GM19468 (cell line): ENCODE data around the gene PPFIA3.

Experiments
- ATAC-seq: cut with Tn5 transposase; IDR thresholded peaks from one replicate; pipeline ENCODE4 v1.9.1; 2021; ENCODE audit warnings: mild to moderate bottlenecking, moderate library complexity, moderate number of reproducible peaks; ENCODE audit not compliant: unreplicated experiment; ENCODE audit errors: extremely low read depth

The PPFIA3 gene

DNA sequence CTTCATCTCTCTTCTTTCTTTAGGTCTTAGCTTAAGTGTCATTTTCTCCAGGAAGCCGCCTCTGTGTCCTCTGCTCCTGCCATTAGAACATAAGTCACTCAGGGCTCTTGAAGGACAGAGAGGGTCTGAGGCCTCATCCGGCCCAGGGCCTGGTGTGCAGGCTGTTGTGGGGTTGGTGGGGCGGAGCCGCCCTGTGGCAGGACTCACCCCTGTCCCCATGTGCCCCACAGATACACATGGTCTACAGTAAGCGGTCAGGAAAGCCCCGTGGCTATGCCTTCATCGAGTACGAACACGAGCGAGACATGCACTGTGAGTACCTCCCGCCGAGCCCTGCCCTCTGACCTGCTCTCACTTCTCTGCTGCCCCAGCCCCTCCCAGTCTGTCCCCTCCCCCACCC, 18.2 kb upstream of the PPFIA3 start:
- ATAC-seq, result no peak

DNA sequence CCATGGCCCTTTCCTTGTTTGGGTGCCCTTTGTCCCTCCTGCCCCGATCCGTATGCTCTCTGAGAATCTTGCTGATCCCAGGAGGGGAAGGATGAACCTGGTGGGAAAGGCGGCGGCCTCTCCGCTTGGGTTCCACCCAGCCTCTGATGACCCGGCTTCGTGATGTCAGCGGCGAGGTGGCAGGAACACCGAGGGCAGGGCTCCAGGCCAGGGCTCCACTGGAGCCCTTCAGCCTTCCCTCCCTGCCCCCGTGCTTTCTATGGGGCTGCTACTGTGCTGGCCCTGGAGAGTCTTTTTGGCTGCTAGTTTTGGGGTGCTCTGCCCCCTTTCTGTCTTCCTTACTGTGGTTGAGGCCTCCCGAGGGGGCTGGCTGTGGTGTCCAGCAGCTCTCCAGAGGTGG, 17.0 kb upstream of the PPFIA3 start:
- ATAC-seq, result no peak

DNA sequence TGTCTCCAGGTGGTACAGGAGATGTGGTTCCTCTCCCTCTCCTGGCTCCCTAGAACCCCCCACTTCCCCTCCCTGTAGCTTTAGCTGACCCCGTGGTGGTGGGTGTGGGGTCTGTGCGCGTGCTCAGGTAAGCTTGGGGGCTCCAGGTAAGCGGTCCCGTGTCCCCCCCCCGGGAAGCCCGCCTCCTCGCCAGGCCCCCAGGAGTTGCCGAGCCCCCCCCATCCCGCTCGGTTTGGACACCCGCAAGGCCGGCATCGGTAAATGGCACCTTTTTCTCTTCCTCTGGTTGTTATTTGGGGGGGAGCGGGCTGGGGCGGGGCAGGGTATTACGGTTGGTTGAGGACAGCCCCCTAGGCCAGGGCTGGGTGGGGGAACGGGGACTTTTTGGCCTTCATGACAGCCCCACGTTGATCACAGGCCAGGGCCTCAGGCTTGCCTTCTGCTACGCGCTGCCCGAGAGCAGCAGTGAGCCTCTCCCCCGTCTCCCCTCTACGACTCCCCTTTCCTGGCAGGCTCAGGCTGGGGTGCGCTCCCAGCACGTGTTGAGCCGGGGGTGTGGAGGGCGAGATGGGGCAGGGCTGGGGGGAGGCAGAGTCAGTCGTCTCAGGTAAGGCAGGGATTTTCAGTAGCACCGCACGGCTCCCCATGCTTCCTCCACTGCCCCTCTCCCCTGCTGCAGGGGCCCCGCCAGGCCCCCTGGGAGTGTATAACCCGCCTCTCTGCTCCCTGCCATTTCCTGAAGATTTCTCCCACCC, 15.8 kb upstream of the PPFIA3 start:
- no peak for ATAC-seq

DNA sequence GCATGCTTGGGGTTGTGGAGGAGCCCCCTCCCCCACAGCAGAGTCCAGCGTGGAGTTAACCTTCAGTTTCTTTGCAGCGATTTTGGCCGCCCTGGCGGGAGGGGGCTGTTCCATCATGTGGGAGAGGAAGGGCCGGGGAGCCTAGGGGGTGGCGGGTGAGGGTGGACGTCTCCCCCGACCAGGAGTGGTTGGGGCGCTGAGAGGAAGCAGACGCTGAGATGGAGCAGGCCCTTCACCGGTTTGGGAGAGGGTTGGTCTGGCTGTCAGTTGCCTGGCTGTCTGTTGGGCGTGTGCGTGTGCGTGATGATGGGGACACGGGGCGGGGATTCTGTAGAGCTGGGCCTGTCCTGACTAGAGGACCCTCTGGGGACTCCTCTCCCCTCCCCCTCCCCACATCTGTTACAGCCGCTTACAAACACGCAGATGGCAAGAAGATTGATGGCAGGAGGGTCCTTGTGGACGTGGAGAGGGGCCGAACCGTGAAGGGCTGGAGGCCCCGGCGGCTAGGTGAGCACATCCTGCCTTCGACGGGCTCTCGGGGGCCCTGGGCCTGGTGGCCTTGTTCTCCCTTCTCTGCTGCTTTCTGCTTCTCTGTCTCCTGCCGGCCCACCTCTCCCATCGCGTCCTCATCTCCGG, 15.0 kb upstream of the PPFIA3 start:
- no peak for ATAC-seq

DNA sequence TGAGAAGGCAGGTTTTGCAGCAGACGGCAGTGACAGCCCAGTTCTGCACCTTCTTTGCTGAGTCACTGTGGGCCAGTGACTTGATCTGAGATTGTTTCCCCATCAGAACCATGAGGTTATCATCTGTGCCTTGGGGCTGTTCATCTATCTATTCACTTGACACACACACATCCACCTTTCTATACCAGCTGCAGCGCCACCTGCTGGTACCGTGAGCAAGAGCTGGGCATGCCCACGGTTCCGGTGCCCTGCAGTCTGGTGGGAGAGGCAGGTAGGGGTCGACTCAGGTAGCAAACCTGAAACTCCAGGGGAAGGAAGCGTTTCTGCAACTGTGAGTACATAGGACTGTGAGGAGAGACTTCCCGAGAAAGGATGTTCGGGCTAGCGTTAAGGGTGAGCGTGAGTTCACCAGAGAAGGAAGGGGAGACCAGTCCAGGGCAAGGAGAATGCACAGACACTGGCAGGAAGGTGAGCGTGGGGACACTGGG, 12.7 kb upstream of the PPFIA3 start:
- no peak for ATAC-seq

DNA sequence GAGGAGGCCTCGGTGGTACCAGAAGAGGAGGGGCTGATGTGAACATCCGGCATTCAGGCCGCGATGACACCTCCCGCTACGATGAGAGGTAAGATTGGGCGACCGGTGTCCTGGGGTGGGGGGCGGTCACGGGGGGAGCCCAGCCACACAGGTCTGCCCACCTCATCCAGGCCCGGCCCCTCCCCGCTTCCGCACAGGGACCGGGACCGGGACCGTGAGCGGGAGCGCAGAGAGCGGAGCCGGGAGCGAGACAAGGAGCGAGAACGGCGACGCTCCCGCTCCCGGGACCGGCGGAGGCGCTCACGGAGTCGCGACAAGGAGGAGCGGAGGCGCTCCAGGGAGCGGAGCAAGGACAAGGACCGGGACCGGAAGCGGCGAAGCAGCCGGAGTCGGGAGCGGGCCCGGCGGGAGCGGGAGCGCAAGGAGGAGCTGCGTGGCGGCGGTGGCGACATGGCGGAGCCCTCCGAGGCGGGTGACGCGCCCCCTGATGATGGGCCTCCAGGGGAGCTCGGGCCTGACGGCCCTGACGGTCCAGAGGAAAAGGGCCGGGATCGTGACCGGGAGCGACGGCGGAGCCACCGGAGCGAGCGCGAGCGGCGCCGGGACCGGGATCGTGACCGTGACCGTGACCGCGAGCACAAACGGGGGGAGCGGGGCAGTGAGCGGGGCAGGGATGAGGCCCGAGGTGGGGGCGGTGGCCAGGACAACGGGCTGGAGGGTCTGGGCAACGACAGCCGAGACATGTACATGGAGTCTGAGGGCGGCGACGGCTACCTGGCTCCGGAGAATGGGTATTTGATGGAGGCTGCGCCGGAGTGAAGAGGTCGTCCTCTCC, 11.5 kb upstream of the PPFIA3 start:
- no peak for ATAC-seq

DNA sequence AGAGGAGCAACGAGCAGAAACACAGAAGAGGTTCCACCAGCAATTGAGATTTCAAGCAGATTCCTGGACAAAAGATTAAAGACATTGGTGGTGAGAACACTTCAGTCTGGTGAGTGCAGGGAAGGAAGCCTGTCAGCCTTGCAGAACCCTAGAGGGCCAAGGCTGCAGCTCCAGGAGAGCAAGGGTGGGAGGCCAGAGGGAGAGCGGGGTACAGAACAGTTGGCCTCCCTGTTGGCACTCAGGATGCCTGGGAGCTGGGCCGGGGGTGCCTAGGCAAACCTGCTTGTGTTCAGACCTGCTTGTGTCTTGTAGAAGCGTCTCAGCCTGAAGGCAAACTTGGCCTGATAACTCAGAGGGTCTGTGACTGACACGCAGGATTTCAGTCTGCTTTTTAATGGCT, 10.3 kb upstream of the PPFIA3 start:
- ATAC-seq, result no peak

DNA sequence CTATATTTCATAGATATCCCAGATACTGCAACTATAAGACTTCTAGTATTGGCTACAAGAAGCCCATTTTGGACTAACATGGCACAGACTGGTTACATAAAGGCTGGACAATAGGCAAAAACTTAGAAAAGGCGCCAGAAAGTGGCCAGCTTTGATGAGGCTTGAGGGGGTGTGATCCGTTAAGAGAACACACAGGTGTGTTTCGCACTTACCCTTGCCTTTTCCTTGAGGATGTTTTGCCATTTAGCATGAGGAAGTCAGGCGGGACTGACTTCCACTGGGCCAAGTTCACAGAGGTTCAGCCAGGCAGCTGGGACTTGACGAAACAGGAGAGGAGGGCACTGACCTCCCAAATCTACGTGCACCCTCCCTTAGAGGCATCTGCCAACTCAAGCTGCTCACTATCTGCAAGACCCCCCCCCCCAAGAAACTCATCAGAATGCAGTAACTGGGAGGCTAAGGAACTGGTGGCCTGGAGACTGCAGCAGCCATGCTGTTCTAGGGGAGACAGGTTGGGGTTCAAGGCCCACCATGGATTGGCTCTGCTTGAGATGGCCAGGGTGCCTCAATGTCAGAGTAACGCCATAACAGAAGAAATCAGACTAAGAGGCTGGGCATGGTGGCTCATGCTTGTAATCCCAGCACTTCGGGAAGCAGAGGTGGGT, 9.6 kb upstream of the PPFIA3 start:
- no peak for ATAC-seq

DNA sequence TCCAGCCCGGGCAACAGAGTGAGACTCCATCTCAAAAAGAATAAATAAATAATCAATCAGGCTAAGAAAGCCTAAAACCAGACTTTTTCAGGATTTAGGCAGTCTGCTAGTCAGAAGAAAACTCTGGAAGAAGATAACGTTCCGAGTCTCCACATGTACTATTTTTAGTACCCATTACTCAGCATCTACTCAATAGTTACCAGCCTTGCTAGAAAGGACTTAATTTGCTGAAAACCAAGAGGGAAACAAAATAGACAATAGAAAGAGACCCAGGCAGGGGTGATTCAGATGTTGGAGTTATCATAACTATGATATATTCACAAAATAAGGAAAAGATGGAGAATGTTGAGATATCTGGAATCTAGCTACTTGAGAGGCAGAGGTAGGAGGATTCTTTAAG, 8.8 kb upstream of the PPFIA3 start:
- no peak for ATAC-seq

DNA sequence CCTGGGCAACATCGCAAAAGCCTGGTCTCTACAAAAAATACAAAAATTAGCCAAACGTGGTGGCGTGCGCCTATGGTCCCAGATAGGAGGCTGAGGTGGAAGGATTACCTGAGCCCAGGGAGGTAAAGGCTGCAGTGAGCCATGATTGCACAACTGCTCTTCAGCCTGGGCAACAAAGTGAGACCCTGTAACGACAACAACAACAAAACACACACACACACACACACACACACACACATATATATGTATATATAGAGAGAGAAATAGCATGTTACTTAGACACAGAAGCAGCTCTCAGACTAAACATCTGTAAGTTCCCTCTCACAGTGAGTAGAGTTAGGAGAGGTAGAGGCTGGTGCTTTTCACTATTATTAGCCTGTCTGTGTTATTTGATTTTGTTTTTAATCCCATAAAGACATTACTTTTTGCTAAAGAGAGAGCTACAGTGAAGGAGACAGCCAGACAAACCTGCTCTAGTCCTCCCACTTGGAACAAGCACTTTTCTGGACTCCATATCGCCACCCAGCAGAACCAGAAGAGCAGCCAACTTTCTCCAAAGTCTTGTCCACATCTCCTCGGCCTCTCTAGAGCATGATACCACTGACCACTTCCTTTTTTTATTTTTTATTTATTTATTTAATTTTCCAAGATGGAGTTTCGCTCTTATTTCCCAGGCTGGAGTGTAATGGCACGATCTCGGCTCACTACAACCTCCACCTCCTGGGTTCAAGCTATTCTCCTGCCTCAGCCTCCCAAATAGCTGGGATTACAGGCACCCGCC, 7.9 kb upstream of the PPFIA3 start:
- ATAC-seq, result no peak

DNA sequence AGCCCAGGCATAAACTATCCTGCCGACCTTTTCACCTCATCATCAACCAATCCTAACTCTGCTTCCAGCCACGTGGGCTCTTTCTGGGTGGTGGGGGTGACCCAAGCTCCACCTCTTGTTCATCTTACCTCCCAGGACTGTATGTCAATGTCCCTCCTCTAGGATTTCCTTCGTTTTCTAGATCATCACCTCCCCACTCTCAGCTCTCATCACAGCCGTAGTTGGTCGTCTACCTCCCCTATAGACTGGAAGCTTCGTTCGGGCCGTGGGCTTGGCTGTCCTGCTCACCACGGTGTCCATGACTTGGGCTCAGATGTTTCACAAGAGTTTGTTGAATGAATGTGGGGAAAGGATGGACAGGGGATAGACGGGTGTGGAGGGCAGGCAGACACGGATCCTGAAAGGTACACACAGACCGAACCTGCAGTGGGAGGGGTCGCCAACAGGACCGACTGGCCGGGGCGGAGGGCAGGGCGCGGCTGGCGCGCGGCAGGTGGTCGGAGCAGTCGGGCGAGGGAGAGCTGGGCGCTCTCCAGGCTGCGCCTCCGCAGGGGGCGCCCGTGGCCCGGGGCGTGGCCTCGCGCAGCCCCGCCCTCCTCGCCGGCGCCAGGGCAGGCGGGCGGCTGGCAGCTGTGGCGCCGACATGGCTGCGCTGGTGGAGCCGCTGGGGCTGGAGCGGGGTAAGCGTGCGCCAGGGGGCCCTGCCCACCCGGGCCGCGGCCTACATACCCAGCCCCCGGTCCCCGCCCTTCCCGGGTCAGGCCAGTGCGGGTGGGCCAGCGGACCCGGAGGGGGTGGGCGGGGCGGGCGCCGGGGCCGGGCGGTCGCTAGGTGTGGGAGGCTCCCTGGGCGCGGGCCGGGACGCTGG, 5.3 kb upstream of the PPFIA3 start, which contains the start of gene LIN7B:
Gene LIN7B, plus strand, starts transcription at position 609 of the 868 bp plus-strand sequence. Its CDS starts 35 bp downstream, at position 644.
- no peak for ATAC-seq

DNA sequence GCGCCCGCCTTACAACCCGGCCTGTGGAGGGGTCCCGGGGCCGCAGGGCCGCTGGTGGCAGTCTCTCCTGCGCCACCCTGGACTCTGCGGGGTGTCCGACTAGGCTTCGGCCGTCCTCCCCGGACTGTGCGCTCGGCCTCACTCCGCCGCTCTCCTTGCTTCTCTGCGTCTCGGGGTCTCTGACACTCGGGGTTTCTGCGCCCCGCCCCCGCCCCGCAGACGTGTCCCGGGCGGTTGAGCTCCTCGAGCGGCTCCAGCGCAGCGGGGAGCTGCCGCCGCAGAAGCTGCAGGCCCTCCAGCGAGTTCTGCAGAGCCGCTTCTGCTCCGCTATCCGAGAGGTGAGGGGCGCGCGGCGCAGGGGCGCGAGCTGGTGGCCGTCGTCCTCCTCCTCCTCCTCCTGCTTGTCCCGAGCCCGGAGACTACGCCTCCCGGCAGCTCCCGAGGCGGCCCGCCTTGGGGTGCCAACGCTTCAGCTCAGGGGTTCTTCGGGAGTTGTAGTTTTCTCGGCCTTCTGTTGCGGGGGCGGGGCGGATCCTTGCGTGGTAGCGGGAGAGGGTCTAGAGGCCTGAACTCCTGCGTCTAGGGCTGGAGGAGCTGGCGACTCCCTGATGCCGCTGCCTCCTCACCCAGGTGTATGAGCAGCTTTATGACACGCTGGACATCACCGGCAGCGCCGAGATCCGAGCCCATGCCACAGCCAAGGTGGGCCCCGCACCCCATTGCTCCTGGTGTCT, 4.5 kb upstream of the PPFIA3 start:
- ATAC-seq, result no peak

DNA sequence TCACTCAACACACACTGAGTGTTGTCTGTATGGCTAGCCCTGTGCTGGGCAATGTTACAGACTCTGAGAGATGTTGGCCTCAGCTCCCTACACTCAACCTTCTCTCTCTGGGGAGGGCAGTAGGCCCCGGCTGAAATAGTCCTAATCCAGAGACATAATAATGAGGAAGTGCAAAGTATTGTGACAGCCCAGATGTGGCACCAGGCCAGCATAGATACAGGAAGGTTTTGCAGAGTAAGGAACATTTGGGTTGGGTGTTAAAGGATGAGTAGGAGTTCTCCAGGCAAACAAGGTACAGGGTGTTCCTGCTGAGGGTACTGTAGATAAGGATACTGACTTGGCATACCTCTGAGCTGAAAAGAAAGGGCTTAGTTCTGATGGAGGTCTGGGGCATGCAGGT, 2.8 kb upstream of the PPFIA3 start:
- no peak for ATAC-seq

DNA sequence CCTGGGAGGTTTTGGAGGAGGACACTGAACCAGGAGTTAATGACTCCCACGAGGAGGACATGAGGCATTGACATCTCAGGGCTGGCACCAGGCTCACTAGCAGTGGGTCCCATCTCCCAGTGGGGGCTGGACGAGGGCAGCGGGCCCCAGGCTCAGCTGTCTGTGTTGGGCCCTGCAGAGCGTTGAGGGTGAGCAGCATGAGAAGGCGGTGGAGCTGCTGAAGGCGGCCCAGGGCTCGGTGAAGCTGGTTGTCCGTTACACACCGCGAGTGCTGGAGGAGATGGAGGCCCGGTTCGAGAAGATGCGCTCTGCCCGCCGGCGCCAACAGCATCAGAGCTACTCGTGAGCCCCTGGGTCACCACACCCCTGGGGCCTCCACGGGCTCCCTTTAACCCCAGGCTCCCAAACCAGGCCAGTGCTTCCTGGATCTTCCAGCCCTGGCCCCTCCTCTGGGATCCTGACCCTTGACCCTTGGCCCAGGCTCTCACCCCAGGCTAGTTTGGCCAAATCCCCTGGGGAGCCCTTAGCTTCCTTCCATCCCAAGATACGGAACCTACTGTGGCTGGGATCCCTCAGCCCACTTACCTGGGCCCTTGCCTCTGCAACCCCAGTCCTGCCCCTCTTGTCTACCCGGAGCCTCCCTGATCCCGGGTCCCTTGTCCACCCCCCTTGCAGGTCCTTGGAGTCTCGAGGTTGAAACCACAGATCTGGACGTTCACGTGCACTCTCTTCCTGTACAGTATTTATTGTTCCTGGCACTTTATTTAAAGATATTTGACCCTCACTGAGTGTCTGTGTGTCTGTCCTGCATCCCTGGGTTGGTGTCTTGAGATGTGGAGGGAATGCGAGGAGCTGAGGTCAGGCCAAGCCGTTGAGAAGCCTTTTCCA, 1.4 kb upstream of the PPFIA3 start:
- ATAC-seq, result no peak

DNA sequence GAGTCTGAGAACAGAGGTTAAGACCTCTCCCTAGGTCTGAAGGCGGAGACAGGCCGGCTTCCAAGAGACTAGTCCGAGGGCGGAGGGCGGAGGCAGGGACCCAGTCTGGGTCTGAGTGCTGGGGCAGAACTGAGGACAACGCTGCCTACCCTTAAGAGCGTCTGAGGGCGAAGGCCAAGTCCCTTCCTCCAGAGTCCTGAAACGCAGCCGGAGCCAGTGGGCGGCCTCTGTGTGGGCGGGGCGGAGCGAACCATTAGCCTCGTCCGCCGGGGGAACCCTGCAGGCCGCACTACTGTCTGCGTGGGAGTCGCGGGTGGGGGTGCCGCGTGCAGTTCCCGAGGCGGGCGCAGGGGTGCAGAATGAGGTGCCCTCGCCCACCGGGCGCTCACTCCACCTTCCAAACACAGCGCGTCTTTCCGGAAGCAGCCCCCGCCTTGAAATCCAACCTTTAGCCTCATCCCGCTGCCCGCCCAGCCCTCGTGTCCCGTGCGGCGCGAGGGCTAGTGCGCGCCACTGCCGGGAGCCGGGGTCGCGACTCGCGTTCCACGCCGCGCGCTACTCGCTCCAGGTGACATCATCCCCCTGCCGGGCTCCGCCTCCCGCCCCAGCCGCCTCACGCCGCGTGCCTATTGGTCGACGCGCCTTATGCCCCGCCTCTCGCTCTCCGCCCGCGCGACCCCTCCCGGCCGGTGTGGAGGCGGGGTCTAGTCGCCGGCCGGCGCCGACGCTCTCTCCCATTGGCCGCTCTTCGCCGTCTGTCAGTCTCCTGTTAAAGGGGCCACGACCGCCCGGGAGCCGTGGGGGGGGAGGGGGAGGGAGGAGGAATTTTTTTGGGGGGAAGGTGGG, 556 bp upstream of the PPFIA3 start, which contains the start of gene C19orf73:
Gene C19orf73, minus strand, starts transcription at position 579 of the 846 bp plus-strand sequence. Its CDS starts 121 bp downstream, at position 458.
- peak; percentile 66 for ATAC-seq

DNA sequence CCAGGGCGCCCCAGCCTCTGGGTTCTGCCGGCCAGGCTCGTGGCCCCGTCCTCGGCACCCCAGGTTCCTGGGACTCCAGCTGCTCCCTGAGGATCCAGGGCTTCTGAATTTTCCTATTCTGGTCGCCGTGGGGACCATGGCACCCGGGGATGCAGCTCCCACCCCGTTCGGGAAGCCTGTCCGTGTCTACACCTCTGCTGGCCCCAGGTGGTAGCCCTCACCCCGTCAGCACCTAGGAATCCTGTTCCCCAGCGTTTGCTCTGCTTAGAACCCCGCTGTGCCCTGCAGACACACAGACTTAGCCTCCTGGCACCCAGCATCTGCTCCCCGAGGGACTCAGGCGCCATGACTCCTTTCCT, 960 bp downstream of the PPFIA3 start:
- no peak for ATAC-seq
